GM23248 (cell line): ENCODE data around the gene OR6B1.

Experiments used
- EZH2 ChIP-seq: fragments of 200-600 bp; sonication (generic); IDR thresholded peaks from 2 replicates; pipeline ENCODE4 v1.6.1; 2018; ENCODE audit warnings: antibody characterized with exemption, mild to moderate bottlenecking; ENCODE audit not compliant: insufficient read depth, poor library complexity, severe bottlenecking
- EZH2phosphoT487 ChIP-seq: fragments of 200-600 bp; sonication (generic); IDR thresholded peaks from 2 replicates; pipeline ENCODE4 v1.6.1; 2018; ENCODE audit warnings: antibody characterized with exemption, moderate library complexity, mild to moderate bottlenecking, low read depth; ENCODE audit not compliant: insufficient read depth

GRCh38 chr7:144020340-144020739 lies 20.2 kb downstream of the OR6B1 start:
- no peak for TF ChIP-seq EZH2phosphoT487
- TF ChIP-seq EZH2, result no peak
